ENCODE data around the gene UNC13C.
A peak's percentile ranks its signal among the peaks of the same experiment; 100 is the strongest.

The UNC13C gene

DNA sequence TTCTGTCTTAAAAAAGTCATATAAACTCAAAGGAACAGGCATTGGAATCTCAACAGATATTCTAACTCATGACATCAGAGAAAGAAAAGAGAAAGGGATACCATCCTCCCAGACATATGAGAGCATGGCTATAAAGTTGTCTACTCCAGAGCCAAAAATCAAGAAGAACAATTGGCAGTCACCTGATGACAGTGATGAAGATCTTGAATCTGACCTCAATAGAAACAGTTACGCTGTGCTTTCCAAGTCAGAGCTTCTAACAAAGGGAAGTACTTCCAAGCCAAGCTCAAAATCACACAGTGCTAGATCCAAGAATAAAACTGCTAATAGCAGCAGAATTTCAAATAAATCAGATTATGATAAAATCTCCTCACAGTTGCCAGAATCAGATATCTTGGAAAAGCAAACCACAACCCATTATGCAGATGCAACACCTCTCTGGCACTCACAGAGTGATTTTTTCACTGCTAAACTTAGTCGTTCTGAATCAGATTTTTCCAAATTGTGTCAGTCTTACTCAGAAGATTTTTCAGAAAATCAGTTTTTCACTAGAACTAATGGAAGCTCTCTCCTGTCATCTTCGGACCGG, 35.9 kb downstream of the UNC13C start:
- no peak for DNase-seq
- intact Hi-C loops (cut with DNase I): no loop called here

DNA sequence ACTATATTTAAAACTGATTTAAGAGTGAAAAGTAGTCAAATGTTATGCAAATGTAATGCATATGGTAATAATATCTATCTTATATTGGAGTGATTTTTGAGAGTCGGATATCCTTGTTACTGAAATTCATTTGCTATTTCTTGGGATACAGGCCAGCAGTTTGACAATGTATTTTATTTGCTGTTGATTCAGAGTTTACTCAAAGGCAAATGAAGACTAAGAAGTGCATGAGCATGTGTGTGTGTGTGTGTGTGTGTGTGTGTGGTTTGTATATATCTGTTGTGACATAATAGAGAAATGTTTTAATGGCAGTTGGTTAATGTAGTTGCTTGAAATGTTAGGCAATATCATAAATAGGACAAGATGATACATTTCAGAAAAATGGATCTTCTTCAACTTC, 39.0 kb downstream of the UNC13C start:
- intact Hi-C loops (cut with DNase I): no loop called here
- no peak for DNase-seq

DNA sequence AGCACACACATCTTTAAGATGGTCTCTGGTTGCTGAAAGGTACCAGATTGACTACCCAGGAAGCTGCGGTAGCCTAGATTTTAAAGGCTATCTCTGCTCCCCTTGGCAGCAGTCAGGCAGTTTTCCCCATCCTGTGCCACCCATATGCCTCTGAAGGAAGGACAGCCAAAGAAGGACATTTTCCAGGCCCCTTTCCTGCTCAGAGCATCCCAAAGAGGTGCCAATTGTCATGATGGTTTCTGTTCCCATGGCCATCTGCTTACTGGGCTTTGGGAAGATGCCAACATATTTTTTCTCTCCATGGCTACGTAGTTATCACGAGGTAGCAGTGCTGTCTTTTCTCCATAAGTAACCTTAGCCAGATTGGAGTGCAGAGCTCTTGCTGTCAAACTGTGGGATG, 39.7 kb downstream of the UNC13C start:
- intact Hi-C loops (cut with DNase I): no loop called here
- no peak for DNase-seq

DNA sequence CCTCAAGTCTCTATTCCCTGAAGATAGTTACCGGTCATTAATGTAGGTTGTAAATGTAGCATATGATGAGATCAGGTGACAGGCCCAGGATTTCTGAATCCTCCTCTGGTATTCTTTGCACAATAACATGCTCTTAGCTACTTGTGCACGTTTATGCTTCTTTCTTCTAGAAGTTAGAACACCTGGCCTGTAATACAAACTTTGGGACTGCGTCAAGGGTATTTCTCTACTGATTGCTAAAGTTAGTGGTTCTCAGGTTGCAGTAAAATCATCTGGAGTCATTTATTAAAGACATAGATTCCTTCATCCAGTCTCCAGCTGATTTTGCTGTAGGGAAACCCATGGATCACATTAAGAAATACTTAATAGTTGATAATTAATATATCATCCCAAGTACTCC, 48.0 kb downstream of the UNC13C start:
- no peak for DNase-seq
- intact Hi-C loops (cut with DNase I): no loop called here

DNA sequence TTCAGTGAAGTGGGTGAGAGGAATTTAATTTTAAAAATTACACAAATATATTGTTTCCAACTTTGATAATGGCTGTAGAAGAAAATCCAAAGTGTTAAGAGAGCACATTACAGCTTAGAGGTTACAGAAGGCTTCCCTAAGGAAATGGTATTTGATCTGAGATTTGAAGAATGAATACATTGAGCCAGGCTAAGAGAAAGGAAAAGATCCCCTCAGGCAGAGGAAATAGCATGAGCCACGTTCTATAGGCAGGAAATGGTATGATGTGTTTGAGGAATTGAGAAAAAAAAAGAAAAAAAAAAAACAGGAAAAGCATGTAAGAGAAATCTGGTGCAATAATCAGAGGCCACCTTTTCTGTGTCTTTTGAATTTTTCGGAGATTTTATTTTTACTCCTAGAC, 48.6 kb downstream of the UNC13C start:
- no peak for DNase-seq
- intact Hi-C loops (cut with DNase I): no loop called here

DNA sequence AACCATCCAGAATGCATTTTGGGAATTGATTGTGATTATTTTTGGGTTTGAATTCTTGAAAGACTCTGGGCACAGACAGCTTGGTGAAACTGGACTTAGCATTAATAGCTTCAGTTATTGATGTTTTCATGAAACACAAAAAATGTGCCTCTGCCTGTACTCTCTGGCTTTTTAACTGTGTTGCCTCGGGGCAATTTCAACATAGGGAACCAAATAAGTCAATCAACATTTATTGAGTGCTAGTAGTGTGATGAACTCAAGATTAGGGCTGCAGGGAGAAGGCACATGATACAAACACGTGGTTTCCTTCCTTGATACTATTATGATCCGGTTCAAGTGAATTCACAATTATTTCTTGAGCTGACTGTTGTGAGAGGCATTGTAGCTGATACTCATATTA, 50.8 kb downstream of the UNC13C start:
- no peak for DNase-seq
- intact Hi-C loops (cut with DNase I): no loop called here

DNA sequence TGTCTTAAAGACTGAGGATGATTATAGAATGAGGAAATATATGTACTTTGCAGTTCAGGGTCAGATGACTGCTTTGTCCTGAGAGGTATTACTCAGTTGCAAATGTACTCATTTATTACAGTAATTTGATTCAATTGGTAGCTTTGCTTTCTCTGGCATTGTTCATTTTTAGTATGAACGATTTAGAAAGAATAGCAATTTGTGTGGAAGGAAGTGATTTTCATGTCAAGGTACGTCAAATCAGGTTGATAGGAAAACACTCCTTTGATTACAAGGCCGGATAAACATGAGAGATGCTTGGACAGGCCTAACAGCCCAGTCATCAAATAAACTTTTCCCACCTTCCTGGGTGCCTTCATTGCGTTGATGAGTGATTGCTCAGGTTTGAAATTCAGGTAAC, 53.8 kb downstream of the UNC13C start:
- DNase-seq: no peak
- intact Hi-C loops (cut with DNase I): no loop called here

DNA sequence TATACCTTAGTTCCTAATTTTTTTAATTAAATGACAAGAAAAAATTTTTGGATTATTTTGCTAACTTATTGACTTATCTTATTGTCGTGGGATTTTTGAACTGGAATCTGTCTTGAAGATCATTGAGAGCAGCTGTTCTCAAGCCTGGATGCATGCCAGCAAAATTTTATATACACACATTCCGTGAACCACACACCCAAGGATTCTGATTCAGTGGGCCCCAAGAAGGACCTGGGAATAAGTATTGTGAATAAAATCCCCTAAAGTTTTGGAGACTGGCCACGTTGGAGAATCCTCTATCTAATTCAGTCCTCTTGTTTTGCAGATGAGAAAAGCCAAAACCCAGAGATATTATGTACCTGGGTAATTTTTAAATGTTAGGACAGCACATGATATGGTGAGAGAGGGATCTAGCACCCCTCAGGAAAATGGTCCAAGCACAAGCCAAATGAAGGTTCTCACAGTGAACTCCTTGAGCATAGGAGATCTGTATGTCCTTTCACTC, 55.2 kb downstream of the UNC13C start:
- intact Hi-C loops (cut with DNase I): no loop called here
- no peak for DNase-seq

DNA sequence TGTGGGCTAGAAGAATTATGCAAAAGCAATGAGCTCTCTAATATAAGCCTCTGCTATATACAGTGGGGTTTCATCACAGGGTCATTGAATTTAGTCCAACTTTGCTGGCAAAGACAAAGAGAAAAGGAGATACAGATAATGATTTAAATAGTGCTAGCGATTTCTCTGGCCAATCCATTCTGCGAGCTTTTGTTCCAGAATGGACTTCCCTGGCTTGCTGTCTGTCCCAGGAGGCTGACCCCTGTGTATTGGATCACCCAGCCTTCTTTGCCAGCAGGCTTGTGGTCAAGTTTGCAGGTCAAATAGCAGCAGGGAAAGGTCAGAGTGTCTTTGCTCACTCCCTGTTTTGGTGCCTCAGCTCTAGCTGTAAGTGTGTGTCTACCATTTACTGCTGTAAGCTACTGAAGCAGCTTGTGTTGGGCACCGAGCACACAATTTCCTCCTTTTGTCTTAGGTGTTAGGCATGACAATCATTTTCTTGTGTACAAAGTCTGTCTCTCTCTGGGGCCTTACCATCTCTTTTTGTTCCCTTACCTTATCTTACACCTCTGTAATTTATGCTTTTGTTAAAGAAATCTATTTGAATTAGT, 55.7 kb downstream of the UNC13C start:
- intact Hi-C loops (cut with DNase I): no loop called here
- no peak for DNase-seq

DNA sequence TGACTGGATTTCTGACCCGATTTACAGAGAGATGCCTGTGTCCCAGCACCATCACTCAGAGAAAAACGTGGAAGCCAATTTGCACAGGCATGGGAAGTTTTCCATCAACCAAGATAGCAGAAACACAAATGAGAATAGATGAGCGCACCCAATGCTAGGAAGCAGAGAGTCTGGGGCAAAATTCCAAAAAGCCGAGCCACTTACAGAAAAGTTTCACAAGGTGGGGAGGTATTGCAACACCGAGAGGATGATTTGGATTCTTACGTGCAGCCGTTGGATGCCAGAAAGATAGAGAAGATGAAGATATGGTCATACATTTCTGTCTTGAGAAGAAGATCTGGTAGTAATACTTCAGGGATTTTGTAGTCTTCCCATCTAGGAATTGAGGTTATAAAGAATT, 57.4 kb downstream of the UNC13C start:
- no peak for DNase-seq
- intact Hi-C loops (cut with DNase I): no loop called here

DNA sequence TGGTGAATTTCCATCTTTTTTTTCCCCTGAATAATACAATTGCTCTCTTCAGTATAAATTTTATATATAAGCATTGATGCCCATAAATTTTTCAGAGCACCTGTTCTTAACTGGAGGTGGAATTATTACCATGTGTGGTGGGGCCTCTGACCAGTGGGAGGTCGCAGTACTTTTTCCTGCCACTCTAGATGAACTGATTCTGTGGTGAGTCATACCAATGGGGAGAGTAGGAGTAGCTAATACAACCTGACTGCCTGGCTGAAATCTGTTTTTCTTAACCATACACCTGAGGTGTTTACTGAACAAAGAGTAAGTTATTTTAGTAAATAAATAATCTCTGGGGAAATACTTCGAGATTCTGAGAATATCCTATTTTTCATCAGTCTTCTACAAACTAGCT, 67.2 kb downstream of the UNC13C start:
- intact Hi-C loops (cut with DNase I): no loop called here
- DNase-seq: peak in 2 of 42 donors; percentile 7 to 40

DNA sequence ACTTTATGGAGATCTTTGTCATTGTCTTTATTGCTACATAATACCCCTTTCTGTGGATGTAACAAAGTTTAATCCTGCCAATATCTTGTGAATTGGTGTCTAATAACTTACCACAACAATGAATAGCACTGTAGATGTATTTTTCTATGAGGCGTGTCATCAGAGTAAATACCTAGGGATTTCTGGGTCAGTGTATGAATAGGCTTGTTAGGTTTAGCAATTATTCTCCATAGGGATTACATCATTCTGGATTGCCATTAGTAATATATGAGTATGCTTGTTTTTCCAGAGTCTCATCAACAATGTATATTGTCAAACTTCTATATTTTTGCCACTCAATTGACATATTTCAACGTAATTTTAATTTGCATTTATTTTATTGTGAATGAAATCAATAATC, 67.9 kb downstream of the UNC13C start:
- DNase-seq: no peak
- intact Hi-C loops (cut with DNase I): no loop called here

DNA sequence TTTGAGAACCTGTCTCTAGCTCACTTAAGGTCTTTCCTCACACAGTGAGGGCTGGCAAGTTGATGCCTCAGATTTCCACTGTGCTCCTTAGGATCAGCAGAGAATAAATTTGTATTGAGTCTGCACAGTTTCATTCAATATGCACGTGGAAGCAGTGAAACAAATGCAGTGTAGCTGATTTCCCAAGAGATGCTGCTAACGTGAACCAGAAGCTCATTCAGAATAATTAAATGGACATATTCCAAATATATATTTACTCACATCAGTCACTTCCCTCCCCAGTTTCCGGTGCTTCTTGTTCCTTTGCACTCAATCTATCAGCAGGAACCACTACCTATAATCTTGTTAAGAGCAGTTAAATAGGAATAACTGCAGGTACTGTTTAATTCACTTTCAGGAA, 86.1 kb downstream of the UNC13C start:
- intact Hi-C loops (cut with DNase I): no loop called here
- DNase-seq: no peak

DNA sequence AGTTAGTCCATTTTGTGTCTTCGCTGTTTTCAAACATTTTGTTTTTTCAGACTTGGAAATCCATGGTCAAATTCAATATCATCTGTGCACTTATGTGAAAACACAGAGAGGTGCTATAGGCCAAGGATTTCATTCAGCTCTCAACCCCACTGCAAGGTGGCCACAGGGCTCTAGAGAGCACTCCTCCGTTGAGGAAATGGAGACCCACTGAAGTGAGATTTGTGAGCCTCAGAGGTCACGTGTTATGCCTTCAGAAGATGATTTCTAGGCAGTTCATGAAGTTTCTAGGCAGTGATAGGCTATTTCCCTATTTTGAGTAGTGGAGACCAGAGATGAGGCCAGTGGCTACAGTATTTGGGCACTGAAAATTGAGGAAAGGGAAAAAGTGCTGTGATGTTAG, 88.2 kb downstream of the UNC13C start:
- intact Hi-C loops (cut with DNase I): no loop called here
- no peak for DNase-seq

DNA sequence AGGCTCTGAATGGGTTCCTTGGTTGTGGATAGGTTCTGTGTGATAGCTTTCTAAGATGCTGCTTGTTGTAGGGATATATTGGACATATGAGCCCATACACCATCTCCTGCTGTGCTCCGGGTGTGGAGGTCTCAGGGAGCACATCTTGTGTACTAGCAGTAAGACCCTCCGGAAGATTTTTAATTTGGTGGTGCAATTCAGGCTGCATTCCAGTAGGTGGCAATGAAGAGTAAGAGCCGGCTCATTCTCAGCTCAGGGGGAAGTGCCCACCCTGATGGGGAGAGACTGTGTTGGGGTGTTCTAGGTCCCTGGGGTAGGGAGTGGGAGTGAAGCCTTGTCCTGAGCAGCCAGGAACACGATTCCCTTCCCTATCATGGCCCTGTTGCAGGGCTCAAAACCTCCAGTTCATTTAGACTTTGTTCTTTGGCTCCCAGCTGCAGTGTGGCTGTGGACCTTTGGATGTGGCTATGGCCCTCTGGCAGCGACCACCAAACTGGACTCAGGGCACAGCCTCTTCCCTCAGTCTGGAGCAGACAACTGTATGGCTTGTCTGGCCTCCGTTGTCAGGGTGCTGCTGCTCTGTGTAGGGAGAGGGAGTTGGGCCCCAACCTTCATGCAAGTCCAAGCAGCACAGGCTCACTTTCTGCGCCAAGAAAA, 104.7 kb downstream of the UNC13C start:
- intact Hi-C loops (cut with DNase I): no loop called here

DNA sequence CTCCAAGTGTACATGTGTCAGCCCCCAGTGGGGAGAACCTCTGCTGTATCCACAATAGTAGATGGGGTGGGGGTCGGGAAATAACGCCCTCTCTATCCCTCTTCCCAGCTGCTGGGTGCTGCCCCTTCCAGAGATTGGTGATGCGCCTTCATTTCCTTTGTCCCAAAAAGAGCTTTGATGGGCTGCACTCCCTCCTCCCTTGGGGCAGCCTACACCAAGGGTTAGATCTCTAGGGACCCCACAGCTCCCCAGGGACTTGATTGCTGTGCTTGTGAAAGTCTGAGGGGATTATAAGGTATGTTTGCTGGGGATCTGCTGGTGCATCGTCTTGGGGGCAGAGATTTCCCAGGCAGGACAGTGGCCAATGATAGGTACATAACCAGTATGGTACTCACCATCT, 105.3 kb downstream of the UNC13C start:
- DNase-seq: no peak
- intact Hi-C loops (cut with DNase I): no loop called here

More for the DNA sequence above, 104.7 kb downstream of the UNC13C start:
- peak in 9 of 42 donors; percentile 6 to 45 (median 12) for DNase-seq

DNA sequence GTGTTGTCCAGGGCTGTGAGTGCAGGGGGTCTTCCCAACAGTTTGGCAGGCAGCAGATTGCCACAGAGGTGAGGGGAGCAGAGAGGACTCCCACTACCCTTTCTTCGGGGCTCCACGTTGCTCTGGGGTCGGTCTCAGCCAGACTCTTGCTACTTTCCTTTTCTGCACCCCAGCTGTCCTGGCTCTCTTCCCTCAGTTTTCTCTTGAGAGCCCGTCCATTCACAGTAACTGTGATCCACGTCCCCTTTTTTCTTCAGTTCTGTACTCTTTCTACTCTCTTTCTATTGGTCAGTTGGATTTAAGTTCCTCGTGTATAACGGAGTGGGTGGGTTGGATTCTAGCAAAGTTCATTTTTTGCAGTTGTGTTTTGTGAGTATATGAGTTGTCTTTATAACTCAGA, 105.8 kb downstream of the UNC13C start:
- intact Hi-C loops (cut with DNase I): no loop called here

DNA sequence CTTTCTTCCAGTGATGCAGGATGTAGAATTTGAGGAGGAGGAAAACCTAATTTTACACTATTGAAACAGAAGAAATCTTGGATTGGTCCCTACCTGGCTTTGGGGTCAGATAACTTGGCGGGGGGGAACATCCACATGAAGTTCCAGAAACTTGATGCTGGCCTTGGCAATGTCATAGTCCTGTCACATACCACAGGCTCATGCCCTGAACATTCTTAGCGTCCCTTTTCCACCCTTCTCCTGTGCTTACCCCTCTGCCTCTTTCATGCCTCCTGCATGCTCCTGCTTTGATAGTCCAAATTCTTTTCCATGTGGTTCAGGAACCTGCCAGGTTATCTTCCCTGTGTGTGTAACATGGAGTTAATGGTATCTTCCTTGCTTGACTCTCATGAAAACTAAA, 110.6 kb downstream of the UNC13C start:
- intact Hi-C loops (cut with DNase I): no loop called here
- no peak for DNase-seq

More for the DNA sequence above, 105.8 kb downstream of the UNC13C start:
- no peak for DNase-seq

DNA sequence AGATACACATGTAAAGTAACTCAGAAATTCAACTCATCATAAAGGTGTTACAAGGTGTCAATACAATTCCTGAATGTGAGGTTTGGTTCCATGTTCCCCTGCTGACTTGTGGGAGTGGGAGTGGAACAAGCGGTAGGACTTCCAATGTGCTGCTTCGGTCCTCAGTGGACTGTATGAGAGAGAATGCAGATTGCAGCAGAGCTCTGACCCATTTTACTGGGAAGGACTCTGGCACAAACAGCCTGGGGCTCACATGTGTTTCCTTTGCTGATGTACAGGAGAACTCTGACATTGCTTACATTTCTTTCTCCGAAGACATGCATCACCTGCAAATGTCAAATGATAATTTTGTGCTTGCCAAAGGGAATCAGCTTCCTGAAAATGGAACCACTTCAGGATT, 111.5 kb downstream of the UNC13C start:
- intact Hi-C loops (cut with DNase I): no loop called here

DNA sequence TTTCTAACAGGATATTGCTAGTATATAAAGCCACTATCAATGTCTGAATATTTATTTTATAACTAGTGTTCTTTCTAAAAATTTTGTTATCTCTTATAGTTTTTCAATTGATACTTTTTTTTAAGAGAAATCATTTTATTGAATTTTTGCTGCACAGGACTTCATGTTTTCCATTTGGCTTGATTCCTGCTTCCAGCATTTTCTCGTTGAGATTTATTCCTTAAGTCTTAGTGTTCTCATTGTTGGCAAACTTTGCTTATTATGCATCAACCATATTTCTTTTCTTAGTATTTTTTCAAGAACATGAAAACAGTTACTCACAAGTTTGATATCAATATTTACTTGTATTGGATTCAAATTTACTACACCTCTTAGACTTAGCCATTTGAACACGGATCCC, 113.4 kb downstream of the UNC13C start:
- intact Hi-C loops (cut with DNase I): no loop called here
- DNase-seq: no peak

More for the DNA sequence above, 111.5 kb downstream of the UNC13C start:
- DNase-seq: no peak

DNA sequence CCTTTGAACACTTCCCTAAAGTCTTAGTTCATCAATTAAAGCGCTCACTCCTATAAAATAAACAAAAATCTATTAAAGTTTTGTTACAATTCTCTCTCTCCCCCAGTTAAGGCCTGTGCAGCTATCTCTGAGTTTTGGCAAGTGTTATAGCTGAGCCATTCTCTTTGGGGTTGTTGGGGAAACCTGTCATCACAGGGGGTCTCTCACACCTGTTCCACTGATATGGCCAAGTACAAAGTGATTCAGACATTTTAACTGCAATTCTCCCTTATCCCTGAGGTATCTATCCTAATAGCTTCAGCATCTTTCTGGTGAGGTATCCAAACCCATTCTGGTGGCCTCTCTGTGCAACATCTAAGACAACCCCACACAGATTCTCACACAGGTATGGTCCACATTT, 116.4 kb downstream of the UNC13C start:
- intact Hi-C loops (cut with DNase I): no loop called here
- no peak for DNase-seq

Measured in head of caudate nucleus (tissue), 42 donors.